T1000 (cell line): ENCODE measurements around the gene FBXL22.
"Not testable (repeated sequence)": the region's sequence is repeated elsewhere in the genome, so short reads cannot be mapped to it uniquely, and the experiment has no call there.

Experiments used
- DNase-seq: peaks from one replicate; lab custom pipeline; 2025; ENCODE audit warnings: mixed read lengths; lab: John Stamatoyannopoulos, UW

Gene FBXL22

GRCh38 chr15:63612300-63612699 is 15.1 kb downstream of the FBXL22 start:
- no peak for DNase-seq

GRCh38 chr15:63615935-63616334 is 18.7 kb downstream of the FBXL22 start:
- DNase-seq, result no peak

- DNase-seq, result not testable (repeated sequence)
Measured at GRCh38 chr15:63617147-63617546, 20.0 kb downstream of the FBXL22 start.

- not testable (repeated sequence) for DNase-seq
Measured at GRCh38 chr15:63617627-63618026, 20.4 kb downstream of the FBXL22 start.

GRCh38 chr15:63620760-63621159 is 23.6 kb downstream of the FBXL22 start:
- DNase-seq, result not testable (repeated sequence)

GRCh38 chr15:63623232-63623969 is 26.2 kb downstream of the FBXL22 start:
- DNase-seq, result no peak

- no peak for DNase-seq
Measured at GRCh38 chr15:63626955-63627354, 29.8 kb downstream of the FBXL22 start.

- no peak for DNase-seq
Measured at GRCh38 chr15:63628123-63628822, 31.1 kb downstream of the FBXL22 start.

GRCh38 chr15:63630036-63630751 is 33.0 kb downstream of the FBXL22 start:
- no peak for DNase-seq

GRCh38 chr15:63633312-63633711 is 36.1 kb downstream of the FBXL22 start:
- DNase-seq, result no peak

- DNase-seq, result no peak
Measured at GRCh38 chr15:63634154-63634553, 37.0 kb downstream of the FBXL22 start.

GRCh38 chr15:63636518-63637061 is 39.4 kb downstream of the FBXL22 start:
- no peak for DNase-seq

GRCh38 chr15:63638839-63639238 is 41.7 kb downstream of the FBXL22 start:
- no peak for DNase-seq

- no peak for DNase-seq
Measured at GRCh38 chr15:63640146-63640545, 43.0 kb downstream of the FBXL22 start.
